GM19372 (cell line): ENCODE results near the gene IFFO2.

Experiments used
- ATAC-seq: cut with Tn5 transposase; IDR thresholded peaks from one replicate; pipeline ENCODE4 v1.9.1; 2021; ENCODE audit warnings: mild to moderate bottlenecking, low read depth, moderate library complexity; ENCODE audit not compliant: unreplicated experiment

Gene IFFO2

DNA sequence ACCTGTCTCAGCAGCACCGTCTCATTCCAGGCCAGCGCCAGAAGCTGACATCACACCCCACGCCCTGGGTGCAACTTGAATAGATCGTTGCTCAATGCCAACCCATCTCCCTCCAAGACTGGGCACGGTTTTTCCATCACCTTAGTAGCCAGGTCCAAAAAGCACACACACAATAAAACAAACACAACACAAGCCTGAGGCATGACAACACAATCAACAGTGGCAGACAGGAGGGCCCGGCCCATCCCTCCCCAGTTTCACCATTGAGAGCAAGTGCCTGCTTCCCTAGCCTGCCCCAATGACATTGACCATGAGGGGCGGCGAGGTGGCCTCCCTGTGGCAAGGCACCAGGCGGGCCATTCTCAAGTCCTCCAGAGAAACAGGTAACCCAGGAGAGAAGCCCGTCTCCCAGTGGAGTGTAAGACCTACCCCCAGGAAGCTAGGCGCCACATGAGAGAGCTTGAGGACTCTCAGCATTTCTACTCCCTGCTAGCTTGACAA is 2.7 kb downstream of the IFFO2 start:
- no peak for ATAC-seq

DNA sequence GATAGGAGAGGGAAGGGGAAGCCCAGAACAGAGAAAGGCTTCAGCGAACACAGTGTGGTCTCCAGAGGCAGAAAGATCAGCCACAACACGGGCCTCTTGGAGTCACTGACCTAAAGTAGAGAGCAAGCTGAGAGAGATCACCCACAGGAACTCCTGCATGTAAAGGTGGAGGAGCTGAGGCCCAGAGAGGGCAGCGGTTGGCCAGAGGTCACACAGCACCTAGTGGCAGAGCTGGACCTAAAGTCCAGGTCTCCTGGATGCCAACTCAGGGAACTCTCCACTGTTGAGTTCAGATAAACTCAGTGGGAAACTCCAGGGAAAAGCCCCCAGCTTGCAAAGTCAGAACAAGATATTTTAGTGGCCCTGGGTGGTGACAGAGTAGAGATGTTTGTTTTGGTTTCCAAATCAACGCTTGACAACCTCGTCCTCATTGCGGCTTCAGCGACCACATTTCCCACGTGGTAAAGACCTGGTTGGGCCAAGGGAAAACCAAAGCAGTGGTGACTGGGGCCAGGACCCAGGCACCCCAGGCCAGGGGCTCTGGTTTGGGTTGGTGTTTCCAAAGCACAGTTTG is 4.6 kb downstream of the IFFO2 start:
- ATAC-seq, result no peak

DNA sequence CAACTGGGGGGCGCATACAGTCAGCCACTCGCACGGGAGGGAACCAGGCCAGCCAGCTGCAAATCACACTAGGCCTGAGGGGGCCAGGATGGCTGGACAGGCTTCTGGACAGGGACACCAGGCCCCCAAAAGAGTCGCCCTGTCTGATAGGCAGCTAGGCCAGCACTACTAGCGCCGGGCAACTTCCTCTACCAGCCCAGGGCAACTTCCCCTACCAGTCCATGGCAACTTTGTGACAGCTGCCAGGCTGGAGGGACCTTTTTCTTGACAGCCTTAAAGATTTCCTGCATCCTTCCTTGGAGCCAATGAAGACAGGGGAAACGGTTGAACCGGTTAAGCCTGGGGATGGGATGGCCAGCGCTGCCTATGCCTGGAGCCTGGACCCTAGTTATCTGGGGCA is 5.1 kb downstream of the IFFO2 start:
- no peak for ATAC-seq

DNA sequence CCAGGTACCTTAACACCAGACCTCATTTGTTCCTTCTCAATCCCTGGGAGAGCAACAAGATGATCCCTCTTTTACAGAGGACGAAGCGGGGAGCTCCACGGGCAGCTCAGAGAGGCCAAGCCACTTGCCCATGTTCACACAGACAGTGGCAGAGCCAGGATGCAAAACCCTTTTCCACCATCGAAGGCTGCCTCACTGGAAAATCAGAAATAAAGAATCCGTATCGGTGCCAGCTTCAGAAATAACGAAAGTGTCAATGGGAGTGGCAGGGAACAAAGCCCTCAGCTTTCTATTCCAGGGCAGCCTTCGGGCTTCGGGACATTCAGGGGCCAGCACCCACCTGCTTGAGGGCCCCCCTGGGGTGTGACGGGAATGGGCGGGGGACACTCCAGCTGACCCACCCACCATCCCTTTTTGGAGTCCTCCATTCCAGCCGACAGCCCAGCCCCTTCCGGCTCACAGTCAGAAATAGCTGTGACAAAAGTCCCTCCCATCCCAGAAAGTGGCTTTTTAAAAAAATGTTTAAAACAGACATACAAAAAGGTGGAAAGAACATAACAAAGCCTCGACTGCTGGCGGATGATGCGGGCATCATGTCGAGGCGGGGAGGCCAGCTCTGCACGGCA is 6.0 kb downstream of the IFFO2 start:
- ATAC-seq, result no peak

DNA sequence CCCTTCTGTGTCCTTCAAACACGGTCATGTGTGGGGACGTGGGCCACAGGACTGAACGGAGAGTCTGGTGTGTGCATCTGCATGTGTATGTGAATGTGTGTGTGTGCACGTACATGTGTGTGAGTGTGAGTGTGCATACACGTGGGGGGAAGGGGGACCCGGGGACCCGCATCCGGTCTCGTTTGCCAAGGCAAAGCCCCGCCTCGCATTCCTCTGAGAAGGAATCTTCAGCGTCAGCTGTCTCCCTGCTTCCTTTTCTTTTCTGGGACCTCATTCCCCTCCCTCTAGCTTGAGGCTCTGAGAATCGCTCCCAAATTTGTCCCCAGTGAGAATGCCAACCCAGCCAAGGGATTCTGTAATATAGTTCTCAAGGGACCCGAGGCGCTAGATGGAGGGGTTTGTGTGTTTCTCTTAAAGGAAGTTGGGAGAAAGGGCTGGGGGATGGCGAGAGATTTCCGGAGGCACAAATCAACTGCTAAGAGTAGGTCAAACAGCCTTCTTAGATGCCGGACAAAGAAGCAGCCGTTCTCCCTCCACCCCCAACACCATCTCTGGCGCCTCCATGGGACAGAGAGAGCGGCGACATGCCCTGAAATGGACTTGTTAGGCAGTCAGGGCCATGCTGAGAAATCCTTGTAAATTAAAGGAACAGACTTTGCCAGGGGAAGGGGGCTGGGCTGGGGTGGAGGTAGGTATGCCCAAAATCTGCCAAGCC is 6.6 kb downstream of the IFFO2 start:
- no peak for ATAC-seq

DNA sequence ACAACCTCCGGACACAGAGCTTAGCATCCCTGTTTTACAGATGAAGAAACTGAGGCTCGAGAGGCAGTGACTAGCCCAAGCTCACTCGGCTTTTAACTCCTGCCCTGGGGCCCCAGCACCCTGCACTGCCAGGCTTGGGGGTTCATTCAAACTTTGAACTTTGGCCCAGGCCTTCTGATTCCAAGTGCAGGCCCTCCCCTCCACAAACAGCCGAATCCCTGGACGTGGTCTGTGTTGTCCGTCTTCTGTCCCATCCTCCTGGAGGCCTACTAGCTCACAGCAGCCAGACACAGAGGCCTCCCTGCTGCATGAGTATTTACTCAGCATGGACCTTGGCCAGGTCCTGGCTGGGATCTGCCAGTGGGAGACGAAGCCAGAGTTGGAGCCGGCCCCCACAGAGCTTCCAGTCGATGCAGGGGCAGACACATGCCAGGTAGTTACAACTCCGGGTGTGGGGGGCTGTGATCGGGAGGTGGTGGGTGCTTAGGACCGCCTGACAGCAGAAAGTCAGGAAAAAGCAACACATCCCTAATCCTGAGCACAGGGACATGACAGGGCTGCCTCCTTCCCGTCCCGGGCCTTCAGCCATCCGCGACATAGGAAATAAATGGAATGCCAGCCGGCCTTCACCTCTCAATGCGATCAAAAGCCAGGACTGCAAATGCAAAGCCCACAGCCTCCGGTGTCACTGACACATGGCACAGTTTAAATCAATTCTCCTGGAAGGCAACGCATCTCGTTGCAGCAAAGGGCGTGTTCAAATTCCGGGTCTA is 7.4 kb downstream of the IFFO2 start:
- no peak for ATAC-seq

DNA sequence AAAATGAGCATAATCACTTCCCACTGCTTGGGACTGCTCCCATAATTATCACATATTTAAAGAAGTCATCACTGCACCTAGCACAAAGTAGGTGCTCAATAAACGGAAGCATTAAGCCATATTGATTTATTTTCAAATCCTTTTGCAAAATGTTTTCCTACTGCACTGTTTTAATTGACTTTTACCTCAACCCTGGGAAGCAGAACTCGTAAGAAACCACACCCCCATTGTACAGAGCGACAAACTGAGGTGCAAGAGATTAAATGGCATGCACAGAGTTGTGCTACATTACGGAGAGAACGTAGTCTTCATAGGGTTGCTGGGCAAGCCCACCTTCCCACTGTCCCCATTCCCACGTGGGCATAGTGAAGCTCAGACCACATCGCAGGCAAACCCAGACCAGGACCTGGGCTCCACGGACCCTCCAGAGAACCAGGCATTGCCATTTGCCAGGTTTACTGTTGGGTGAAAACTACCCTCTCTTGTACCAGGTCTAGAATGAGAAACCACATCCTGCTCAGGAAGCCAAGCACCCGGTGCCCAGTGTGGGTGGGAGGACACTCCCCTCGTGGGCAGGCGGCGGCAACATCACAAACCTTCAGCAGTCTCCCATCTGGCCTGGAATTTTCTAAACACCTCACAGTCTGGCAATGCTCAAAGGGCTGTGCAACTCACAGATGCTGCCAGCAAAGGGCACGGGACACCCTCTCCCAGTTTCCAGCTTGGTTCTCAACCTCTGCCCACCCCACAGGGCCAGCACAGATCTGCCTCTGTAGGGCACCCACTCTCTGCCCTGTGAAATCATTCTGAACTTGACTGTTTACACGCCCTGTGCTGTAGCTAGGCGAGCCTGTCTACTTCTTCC is 8.2 kb downstream of the IFFO2 start:
- ATAC-seq, result no peak

DNA sequence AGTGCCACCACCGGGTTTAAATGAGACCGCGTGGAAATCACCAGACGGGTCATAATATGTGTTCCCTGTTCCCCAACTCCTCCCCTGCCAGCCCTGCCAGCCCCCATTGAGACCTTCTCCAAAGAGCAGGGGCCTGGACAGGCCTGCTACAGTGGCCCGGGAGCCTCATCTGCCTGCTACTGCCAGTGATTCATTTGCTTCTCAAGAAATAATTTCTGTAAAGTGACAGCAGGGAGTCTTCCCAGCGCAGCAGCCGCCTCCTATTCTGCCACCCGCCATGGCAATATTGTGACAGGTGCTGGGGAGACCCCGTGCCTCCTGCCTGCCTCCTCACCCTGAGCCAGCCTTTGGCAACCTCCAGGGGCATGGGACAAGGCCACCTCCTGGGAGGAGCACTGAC is 8.9 kb downstream of the IFFO2 start:
- no peak for ATAC-seq

DNA sequence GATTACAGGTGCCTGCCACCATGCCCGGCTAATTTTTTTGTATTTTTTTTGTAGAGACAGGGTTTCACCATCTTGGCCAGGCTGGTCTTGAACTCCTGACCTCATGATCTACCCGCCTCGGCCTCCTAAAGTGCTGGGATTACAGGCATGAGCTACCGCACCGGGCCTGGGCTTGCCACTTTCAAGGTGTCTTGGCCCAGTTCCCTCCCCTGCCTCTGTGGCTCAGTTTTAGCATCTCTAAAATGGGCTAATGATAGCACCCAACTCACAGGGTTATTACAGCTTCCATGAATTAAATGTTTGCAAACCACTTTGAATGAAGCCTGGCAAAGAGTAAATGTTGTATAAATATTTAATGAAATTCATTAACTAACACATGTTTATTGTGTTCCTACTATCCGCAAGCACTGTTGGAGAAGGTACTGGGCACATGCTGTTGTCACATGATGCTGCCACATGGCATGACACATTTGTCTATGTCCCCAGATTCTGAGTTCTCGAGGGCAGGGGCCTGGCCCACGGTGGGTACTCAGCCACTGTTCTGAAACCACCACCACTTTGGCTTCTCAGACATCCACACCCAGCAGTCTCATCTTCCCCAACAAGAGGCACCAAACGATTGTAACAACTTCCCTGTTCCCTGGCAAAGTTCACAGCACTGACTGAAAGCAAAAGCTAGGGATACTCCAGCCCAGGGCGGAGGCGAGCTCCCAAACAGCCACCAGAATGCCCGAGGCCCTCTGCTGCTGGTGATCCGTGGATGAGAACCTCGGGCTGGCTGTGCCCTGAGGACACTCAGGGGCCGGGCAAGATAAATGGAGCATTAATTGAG is 9.7 kb downstream of the IFFO2 start:
- ATAC-seq, result no peak

DNA sequence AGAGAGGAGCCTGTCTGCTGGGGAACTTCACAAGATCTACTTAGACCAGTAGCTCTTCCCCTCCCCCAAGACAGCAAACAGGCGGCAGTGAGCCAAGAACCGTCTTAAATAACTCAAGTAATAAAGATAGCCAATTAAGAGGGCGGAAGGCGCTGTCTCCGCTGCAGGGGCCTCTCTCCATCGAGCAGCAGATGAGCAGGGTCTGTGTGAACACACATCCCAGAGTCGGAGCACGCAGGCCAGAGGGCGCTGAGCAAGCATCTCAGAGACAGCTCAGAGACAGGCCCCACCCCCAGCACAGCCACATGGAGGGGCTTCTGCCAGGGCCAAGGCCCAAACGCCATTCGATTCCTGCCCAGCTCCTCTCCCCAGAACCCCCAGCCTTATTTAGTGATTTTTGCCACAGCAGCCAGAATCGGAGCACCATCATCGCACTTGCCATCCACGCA is 11.1 kb downstream of the IFFO2 start:
- no peak for ATAC-seq

DNA sequence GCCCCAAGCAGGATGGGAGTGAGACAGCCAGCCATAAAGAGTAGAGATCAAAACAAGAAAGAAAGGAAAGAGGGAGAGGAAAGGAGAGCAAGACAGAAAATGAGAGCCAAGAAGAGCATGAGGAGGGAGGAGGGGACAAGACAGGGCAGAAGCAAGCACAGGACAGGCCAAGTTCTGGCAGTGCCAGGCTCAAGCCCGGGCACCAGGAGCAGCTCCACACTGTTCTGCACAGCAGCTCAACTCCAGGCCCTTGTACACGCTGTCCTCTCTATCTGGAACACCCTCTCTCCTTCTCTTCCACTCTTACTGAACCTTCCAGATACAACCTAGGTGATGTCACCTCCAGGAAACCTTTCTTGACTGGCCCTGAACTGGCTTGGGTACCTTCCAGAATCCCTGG is 11.7 kb downstream of the IFFO2 start:
- no peak for ATAC-seq

DNA sequence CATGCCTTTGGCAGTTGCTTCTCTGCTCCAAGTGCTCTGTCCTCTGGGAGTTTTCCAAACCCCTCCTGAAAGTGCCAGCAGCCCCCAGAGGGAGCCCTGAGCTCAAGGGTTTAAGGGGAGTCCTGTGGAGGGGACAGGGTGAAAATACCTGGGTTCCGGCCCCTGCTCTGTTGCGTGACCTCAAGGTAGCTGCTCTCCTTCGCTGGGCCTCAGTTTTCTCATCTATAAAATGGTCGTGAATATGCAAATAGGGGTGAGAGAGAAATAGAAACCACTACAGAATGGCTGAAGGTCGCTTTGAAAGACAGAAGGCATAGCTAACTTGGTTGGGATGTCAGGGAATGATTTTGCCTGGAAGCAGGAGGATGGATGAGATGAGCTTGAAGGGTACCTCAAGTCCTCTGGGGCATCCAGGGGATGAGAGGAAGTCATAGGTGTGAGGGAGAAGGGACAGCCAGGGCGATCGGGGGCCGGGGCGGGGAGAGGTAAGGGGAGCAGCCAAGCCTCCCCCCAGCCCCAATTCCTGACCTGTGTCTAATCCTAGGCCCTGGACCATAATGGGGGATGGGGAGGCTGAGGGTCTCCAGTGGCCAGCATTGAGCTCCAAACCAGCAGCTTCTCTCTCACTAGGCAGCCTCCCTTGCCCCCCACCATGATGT is 12.4 kb downstream of the IFFO2 start:
- ATAC-seq, result no peak

DNA sequence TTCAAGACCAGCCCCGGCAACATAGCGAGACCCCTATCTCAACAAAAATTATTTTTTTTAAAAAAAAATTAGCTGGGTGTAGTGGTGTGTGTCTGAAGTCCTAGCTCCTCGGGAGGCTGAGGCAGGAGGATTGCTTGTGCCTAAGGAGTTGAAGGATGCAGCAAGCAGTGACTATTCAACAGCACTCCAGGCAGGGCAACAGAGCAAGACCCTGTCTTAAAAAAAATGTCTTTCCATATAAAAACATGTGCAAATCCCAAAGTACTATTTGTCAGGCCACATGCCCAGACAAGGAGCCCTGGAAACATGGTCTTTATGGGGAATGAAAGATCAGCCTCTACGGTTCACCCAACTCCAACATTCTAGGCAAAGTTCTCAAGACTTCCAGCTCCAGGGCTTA is 13.3 kb downstream of the IFFO2 start:
- no peak for ATAC-seq

DNA sequence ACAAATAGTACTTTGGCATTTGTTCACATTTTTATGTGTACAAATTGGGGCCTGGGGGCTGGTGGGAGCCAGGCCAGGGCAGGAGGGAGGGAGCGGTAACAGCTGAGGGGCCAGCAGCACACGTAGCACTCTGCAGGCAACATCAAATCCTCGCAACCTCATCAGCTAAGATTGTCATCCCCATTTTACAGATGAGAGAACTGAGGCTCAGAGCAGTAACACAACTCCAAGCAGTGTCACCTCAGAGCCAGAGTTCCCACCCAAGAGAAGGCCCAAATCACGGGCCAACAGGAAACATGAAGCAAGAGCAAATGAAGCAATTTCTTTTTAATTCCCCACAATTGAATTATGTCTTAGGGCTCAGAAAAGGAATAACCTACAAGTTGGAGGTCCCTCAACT is 14.1 kb downstream of the IFFO2 start:
- no peak for ATAC-seq

DNA sequence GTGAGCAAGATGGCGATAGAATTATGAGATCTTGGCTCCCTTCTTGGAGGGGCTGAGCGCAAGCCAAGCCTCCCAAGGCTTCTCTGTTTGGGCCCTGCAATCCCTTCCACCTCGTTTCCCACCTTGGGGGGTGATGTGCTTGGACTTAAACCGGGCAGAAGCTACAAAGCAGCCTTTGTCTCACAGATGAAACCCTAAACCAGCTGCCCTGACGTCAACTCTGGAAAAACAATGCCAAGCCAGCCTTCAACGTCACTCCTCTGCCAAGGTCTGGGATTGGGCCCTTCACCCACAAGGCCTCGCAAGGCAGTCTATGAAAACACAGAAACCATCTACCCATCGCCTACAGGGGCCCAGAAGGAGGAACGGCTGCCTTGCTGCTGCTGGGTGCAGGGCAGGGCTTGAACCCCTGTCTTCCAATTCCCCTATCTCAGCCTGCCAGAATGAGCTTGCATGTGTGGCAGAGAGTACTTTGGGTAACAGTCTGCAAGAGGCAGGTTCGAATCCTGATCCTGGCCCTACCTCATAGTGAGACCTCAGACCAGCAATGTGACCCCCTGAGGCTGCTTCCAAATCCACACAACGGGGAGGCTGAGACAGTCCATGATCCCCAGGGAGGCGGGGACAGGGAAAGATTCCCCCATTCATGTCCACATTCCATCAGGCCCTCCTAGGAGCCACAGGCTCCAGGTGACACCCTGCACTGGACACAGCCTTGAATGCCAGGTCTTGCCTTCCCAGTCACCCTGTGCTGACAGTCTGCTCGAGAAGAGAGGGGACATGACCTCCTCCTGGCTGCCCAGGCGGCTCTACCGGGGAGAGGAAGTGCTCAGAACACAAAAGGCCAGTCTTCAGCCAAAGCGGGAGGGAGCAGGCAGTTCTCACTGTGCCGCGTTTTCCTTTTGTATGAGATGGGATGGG is 15.0 kb downstream of the IFFO2 start:
- ATAC-seq, result no peak

DNA sequence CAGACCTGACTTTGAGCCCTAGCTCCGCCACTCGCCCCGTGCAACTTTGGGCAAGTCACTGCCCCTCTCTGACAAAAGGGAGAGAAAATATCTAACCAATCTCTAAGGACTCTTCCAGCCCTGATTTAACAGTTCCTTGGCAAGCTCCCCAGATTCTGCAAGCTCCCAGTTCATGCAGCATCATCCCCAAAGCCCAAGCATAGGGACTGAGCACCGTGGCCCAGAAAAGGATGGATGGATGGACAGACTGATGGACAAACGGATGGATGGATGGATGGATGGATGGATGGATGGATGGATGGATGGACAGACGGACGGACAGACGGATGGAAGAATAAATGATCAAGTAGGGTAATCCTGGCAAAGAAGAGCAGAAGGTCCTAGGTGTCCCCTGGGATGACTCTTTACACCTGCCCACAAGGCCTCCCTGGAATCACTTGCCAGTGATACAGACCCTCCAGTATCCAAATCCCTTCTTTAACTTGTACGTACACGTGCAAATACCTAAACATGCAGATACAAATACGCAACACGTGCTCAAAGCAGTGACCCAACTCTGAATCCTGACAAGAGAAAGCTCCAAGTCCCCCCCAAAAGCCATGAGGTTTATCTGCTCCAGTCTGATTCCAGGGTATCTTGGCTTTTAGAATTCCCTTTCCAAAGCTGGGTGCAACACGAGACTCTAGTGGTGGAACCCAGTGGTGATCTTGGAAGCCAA is 16.0 kb downstream of the IFFO2 start:
- no peak for ATAC-seq
